HCT116 (cell line): ENCODE measurements around the gene EFNB2. TPM values are rescaled to one million over a fixed set of nuclear protein-coding genes. Genes with fewer than 3 reads are reported as not detected.

Experiments used
- ATAC-seq: fragments of 200-7000 bp; cut with Tn5 transposase; 2 replicates; pipeline ENCODE4 v1.9.1; 2020; ENCODE audit warnings: mild to moderate bottlenecking, moderate library complexity
- BruUV-seq: library from RNA; stranded (reverse); fragments of 400-500 nt; replicated peaks from 2 replicates; lab custom pipeline; 2021; lab: Mats Ljungman, UMichigan
- CTCF ChIA-PET: fragments of 300-600 bp; sonication (Branson Sonifier 250); formaldehyde crosslinking; loops from one replicate; lab custom pipeline; 2021; ENCODE audit warnings: antibody characterized with exemption; lab: Charles Lee
- POLR2A ChIA-PET: fragments of 300-600, 350-600 bp; sonication (Branson Sonifier 250); formaldehyde crosslinking; loops from one replicate; lab custom pipeline; 2021; ENCODE audit warnings: antibody characterized with exemption; lab: Charles Lee
- RAD21 ChIA-PET, 2 experiments: fragments of 300-600 bp; sonication (Branson Sonifier 250); formaldehyde crosslinking; loops; one replicate each; lab custom pipeline; 2023; ENCODE audit warnings: low total read pairs in 2 of 2; ENCODE audit not compliant: uncharacterized antibody in 2 of 2, unreplicated experiment in 2 of 2, low non-redundant PET in 1 of 2; lab: Charles Lee
- DNase-seq: peaks from one replicate; pipeline ENCODE4 v3.0.0-alpha.2; 2010; ENCODE audit warnings: low read depth, low spot score
- H2AFZ ChIP-seq: fragments of 200-600 bp; shearing (Covaris generic), sonication (generic); 2 replicates; pipeline ENCODE4 v1.6.1; 2017; ENCODE audit warnings: low read depth, mixed run types, mixed read lengths, antibody characterized with exemption, low read length; ENCODE audit not compliant: poor library complexity, severe bottlenecking
- H3K27ac ChIP-seq: 2 replicates; pipeline ENCODE4 v1.5.1; 2012; ENCODE audit warnings: low read depth, low read length
- H3K27me3 ChIP-seq: fragments of 200-600 bp; sonication (generic); 2 replicates; pipeline ENCODE4 v1.6.1; 2016; ENCODE audit warnings: mixed run types, low read length, mixed read lengths; ENCODE audit not compliant: insufficient read depth
- H3K36me3 ChIP-seq, 2 experiments: fragments of 200-500 bp in 1 of 2; fragments of 200-600 bp in 1 of 2; sonication (Bioruptor generic) in 1 of 2; sonication (generic) in 1 of 2; 2 replicates each; pipeline versions ENCODE4 v1.5.1 to v1.6.1; 2014 to 2016; ENCODE audit warnings: low read length in 2 of 2, inconsistent platforms in 1 of 2, mixed read lengths in 1 of 2, mixed run types in 1 of 2; ENCODE audit not compliant: insufficient read depth in 2 of 2, control insufficient read depth in 1 of 2
- H3K4me1 ChIP-seq, 2 experiments: fragments of 200-600 bp in 1 of 2; sonication (generic) in 1 of 2; 2 replicates each; pipeline versions ENCODE4 v1.5.1 to v1.6.1; 2012 to 2017; ENCODE audit warnings: low read length in 2 of 2, inconsistent platforms in 1 of 2, mild to moderate bottlenecking in 1 of 2, mixed read lengths in 1 of 2, mixed run types in 1 of 2, moderate library complexity in 1 of 2; ENCODE audit not compliant: insufficient read depth in 2 of 2, control insufficient read depth in 1 of 2
- H3K4me2 ChIP-seq: fragments of 200-600 bp; sonication (generic); 2 replicates; pipeline ENCODE4 v1.6.1; 2017; ENCODE audit warnings: mixed run types, low read length, mixed read lengths
- H3K4me3 ChIP-seq, 2 experiments: fragments of 200-600 bp in 1 of 2; sonication (generic) in 1 of 2; replicated peaks in 1 of 2; 2 replicates each; pipeline ENCODE4 v1.5.1; 2011 to 2016; ENCODE audit warnings: low read length in 2 of 2, control low read depth in 1 of 2, low read depth in 1 of 2, mild to moderate bottlenecking in 1 of 2, mixed read lengths in 1 of 2, mixed run types in 1 of 2
- H3K79me2 ChIP-seq: fragments of 200-600 bp; sonication (generic); 2 replicates; pipeline ENCODE4 v1.6.1; 2017; ENCODE audit warnings: mild to moderate bottlenecking, mixed run types, low read length, moderate library complexity, mixed read lengths; ENCODE audit not compliant: insufficient read depth
- H3K9ac ChIP-seq: fragments of 200-600 bp; sonication (generic); 2 replicates; pipeline ENCODE4 v1.6.1; 2016; ENCODE audit warnings: low read length, mixed read lengths
- H3K9me2 ChIP-seq: fragments of 200-600 bp; sonication (generic), shearing (Covaris generic); 2 replicates; pipeline ENCODE4 v1.6.1; 2017; ENCODE audit warnings: mixed run types, mild to moderate bottlenecking, moderate library complexity; ENCODE audit not compliant: insufficient read depth
- H3K9me3 ChIP-seq, 2 experiments: fragments of 200-500 bp in 1 of 2; fragments of 200-600 bp in 1 of 2; sonication (Bioruptor generic) in 1 of 2; sonication (generic) in 1 of 2; 2 replicates each; pipeline ENCODE4 v1.6.1; 2014 to 2017; ENCODE audit warnings: low read length in 2 of 2, mixed read lengths in 2 of 2, inconsistent platforms in 1 of 2, low read depth in 1 of 2, mild to moderate bottlenecking in 1 of 2, mixed run types in 1 of 2, moderate library complexity in 1 of 2; ENCODE audit not compliant: control insufficient read depth in 1 of 2, insufficient read depth in 1 of 2
- H4K20me1 ChIP-seq: fragments of 200-600 bp; sonication (generic), shearing (Covaris generic); 2 replicates; pipeline ENCODE4 v1.6.1; 2017; ENCODE audit warnings: mixed run types, mild to moderate bottlenecking, moderate library complexity; ENCODE audit not compliant: insufficient read depth
- CTCF ChIP-seq, 3 experiments: fragments of 200-600 bp in 1 of 3; sonication (generic) in 1 of 3; IDR thresholded peaks in 2 of 3; conservative IDR thresholded peaks in 1 of 3; 2 replicates each; pipeline ENCODE4 v1.5.1; 2012 to 2017; ENCODE audit warnings: low read depth in 2 of 3, low read length in 2 of 3, antibody characterized with exemption in 1 of 3, borderline replicate concordance in 1 of 3, control low read depth in 1 of 3, mild to moderate bottlenecking in 1 of 3, mixed read lengths in 1 of 3, mixed run types in 1 of 3, moderate library complexity in 1 of 3; ENCODE audit not compliant: insufficient read depth in 1 of 3
- JUND ChIP-seq: IDR thresholded peaks from 2 replicates; pipeline ENCODE4 v1.6.1; 2012
- MAX ChIP-seq: IDR thresholded peaks from 2 replicates; pipeline ENCODE4 v1.6.1; 2012
- POLR2A ChIP-seq: IDR thresholded peaks from 2 replicates; pipeline ENCODE4 v1.7.0; 2011; ENCODE audit warnings: borderline replicate concordance; ENCODE audit not compliant: insufficient read depth, insufficient read length; ENCODE audit errors: extremely low read depth
- POLR2AphosphoS5 ChIP-seq: IDR thresholded peaks from 2 replicates; pipeline ENCODE4 v1.6.1; 2011; ENCODE audit warnings: mild to moderate bottlenecking, low read depth, low read length, moderate library complexity
- REST ChIP-seq: IDR thresholded peaks from 2 replicates; pipeline ENCODE4 v1.6.1; 2012; ENCODE audit warnings: low read depth
- TCF7L2 ChIP-seq: IDR thresholded peaks from 2 replicates; pipeline ENCODE4 v1.7.0; 2011; ENCODE audit warnings: borderline replicate concordance, inconsistent platforms; ENCODE audit not compliant: insufficient read depth, insufficient read length; ENCODE audit errors: extremely low read depth
- ZFX ChIP-seq: fragments of 450-650 bp; IDR thresholded peaks from 2 replicates; pipeline ENCODE4 v1.6.1; 2017
- ZNF274 ChIP-seq: fragments of 200-500 bp; sonication (Bioruptor generic); IDR thresholded peaks from 2 replicates; pipeline ENCODE4 v1.6.1; 2014; ENCODE audit warnings: mild to moderate bottlenecking, low read depth, low read length, inconsistent platforms
- intact Hi-C: fragments of 100-400 bp; cut with micrococcal nuclease; formaldehyde crosslinking; loops from 2 replicates; pipeline ENCODE4 v1.10.0; 2022
- total RNA-seq: library from RNA; stranded (reverse); gene quantifications from one replicate; pipeline ENCODE4 v1.2.1, GENCODE V29; 2021; ENCODE audit not compliant: unreplicated experiment

Gene EFNB2
- total RNA-seq, 1 experiment from 2014 or later = 30.9 TPM

GRCh38 chr13:106503730-106504453 lies 31.6 kb downstream of the EFNB2 start:
- ATAC-seq (no peak), DNase-seq (no peak)
- no peak overlapping the region for H2AFZ ChIP-seq
- no peak for TF ChIP-seq JUND
- no peak for TF ChIP-seq POLR2A
- TF ChIP-seq MAX = no peak
- no peak for TF ChIP-seq POLR2AphosphoS5
- no peak for TF ChIP-seq TCF7L2
- no peak for TF ChIP-seq CTCF (IDR thresholded peaks at IDR 0.05 in 2 of 3, conservative IDR thresholded peaks at IDR 0.05 in 1 of 3; ENCODE audit: borderline replicate concordance in 1 of 3, insufficient read depth in 1 of 3, low read depth in 2 of 3, low read length in 2 of 3)
- TF ChIP-seq REST = no peak
- TF ChIP-seq ZFX = no peak
- no peak for TF ChIP-seq ZNF274
- no peaks in the 10 kb centered on the region for H3K9me3 ChIP-seq
- POLR2A ChIA-PET = no interaction called here
- H3K4me3 ChIP-seq = no peak overlapping the region
- CTCF ChIA-PET = no interaction called here
- RAD21 ChIA-PET = no interaction called here
- no peaks in the 10 kb centered on the region for H3K9me2 ChIP-seq
- intact Hi-C loops = no loop called here
- no peaks in the 10 kb centered on the region for H3K27me3 ChIP-seq
- peaks cover 90% of the 10 kb centered on the region for H3K79me2 ChIP-seq
- H3K4me2 ChIP-seq = no peak overlapping the region
- peaks cover 13 to 21% of the 10 kb centered on the region in 2 experiments; a peak in 3 of 4 replicates for H3K4me1 ChIP-seq
- H3K36me3 ChIP-seq = 0 out of 4 replicates have a peak, but pooled peaks cover under 1 to 6% of the 10 kb centered on the region in 2 experiments
- H4K20me1 ChIP-seq = no peaks in the 10 kb centered on the region
- H3K27ac ChIP-seq = no peak overlapping the region
- no TSS peak for BruUV-seq
- H3K9ac ChIP-seq = no peak overlapping the region
